GF-D8 (cell line): Measurements from ENCODE around the gene GINS2.

Experiments used
- DNase-seq: peaks from one replicate; lab custom pipeline; 2025; lab: John Stamatoyannopoulos, UW

The GINS2 gene

GRCh38 chr16:85716022-85716679, 27.4 kb upstream of the GINS2 start:
- no peak for DNase-seq

- no peak for DNase-seq
Measured at GRCh38 chr16:85715169-85716021, 26.6 kb upstream of the GINS2 start.

- no peak for DNase-seq
Measured at GRCh38 chr16:85712801-85713200, 24.0 kb upstream of the GINS2 start.

- DNase-seq: no peak
Measured at GRCh38 chr16:85711982-85712587, 23.3 kb upstream of the GINS2 start.

GRCh38 chr16:85710732-85711131, 22.0 kb upstream of the GINS2 start:
- no peak for DNase-seq

GRCh38 chr16:85709766-85710585, 21.2 kb upstream of the GINS2 start:
- DNase-seq: no peak

- no peak for DNase-seq
Measured at GRCh38 chr16:85708338-85708737, 19.6 kb upstream of the GINS2 start.

GRCh38 chr16:85707528-85708095, 18.9 kb upstream of the GINS2 start:
- DNase-seq: no peak

- DNase-seq: no peak
Measured at GRCh38 chr16:85706449-85707034, 17.8 kb upstream of the GINS2 start.

- no peak for DNase-seq
Measured at GRCh38 chr16:85704900-85705846, 16.4 kb upstream of the GINS2 start.

GRCh38 chr16:85704011-85704410, 15.3 kb upstream of the GINS2 start:
- DNase-seq: no peak

- no peak for DNase-seq
Measured at GRCh38 chr16:85699628-85700027, 10.9 kb upstream of the GINS2 start.

- DNase-seq: no peak
Measured at GRCh38 chr16:85698935-85699558, 10.3 kb upstream of the GINS2 start.

- no peak for DNase-seq
Measured at GRCh38 chr16:85698459-85698891, 9.7 kb upstream of the GINS2 start.

- DNase-seq: no peak
Measured at GRCh38 chr16:85697431-85697830, 8.7 kb upstream of the GINS2 start.

- no peak for DNase-seq
Measured at GRCh38 chr16:85696781-85697180, 8.0 kb upstream of the GINS2 start.

GRCh38 chr16:85695196-85696128, 6.7 kb upstream of the GINS2 start:
- no peak for DNase-seq

- DNase-seq: no peak
Measured at GRCh38 chr16:85690469-85691064, 1.8 kb upstream of the GINS2 start.
